SKM-1 treated with dmso at 0.1 percent for 144 hours (cell line): ENCODE data around the gene YY1.
"Not testable (repeated sequence)": the region's sequence is repeated elsewhere in the genome, so short reads cannot be mapped to it uniquely, and the experiment has no call there.

Experiments
- DNase-seq: peaks from one replicate; lab custom pipeline; 2025; ENCODE audit not compliant: unreplicated experiment; lab: John Stamatoyannopoulos, UW

The YY1 gene

GRCh38 chr14:100295376-100296105 is 56.6 kb downstream of the YY1 start:
- no peak for DNase-seq

GRCh38 chr14:100296106-100296651 is 57.2 kb downstream of the YY1 start:
- DNase-seq: peak; percentile 45

GRCh38 chr14:100296729-100297128 is 57.8 kb downstream of the YY1 start:
- not testable (repeated sequence) for DNase-seq

GRCh38 chr14:100297320-100298300 is 58.7 kb downstream of the YY1 start:
- peak; percentile 39 for DNase-seq

GRCh38 chr14:100298551-100299237 is 59.8 kb downstream of the YY1 start:
- no peak for DNase-seq

GRCh38 chr14:100299238-100299560 is 60.3 kb downstream of the YY1 start:
- no peak for DNase-seq

- DNase-seq: no peak
These were observed 63.7 kb downstream of the YY1 start for GRCh38 chr14:100302616-100303015.

- DNase-seq: no peak
These were observed 64.2 kb downstream of the YY1 start for GRCh38 chr14:100303179-100303578.

- DNase-seq: no peak
These were observed 65.0 kb downstream of the YY1 start for GRCh38 chr14:100303925-100304324.

- no peak for DNase-seq
These were observed 65.9 kb downstream of the YY1 start for GRCh38 chr14:100304825-100305323.

GRCh38 chr14:100305324-100306100 is 66.6 kb downstream of the YY1 start:
- DNase-seq: no peak

- peak; percentile 60 for DNase-seq
These were observed 67.4 kb downstream of the YY1 start, which contains the start of gene SLC25A29 for GRCh38 chr14:100306101-100306997. Gene SLC25A29, minus strand, starts transcription at chr14:100306444. Its CDS starts 212 bp downstream, at chr14:100306232.

- no peak for DNase-seq
These were observed 68.2 kb downstream of the YY1 start for GRCh38 chr14:100306998-100307765.

- DNase-seq: no peak
These were observed 69.0 kb downstream of the YY1 start for GRCh38 chr14:100307766-100308426.

GRCh38 chr14:100308427-100308792 is 69.5 kb downstream of the YY1 start:
- DNase-seq: not testable (repeated sequence)

GRCh38 chr14:100309028-100309737 is 70.2 kb downstream of the YY1 start:
- no peak for DNase-seq
